AG10803 (cell line): Measurements from ENCODE around the gene FNDC10.
"Not testable (repeated sequence)": the region's sequence is repeated elsewhere in the genome, so short reads cannot be mapped to it uniquely, and the experiment has no call there.

ENCODE experiments used
- DNase-seq: peaks from one replicate; pipeline ENCODE4 v3.0.0; 2010; ENCODE audit warnings: low read depth
- H3K4me3 ChIP-seq: 2 replicates; pipeline ENCODE4 v1.5.1; 2011; ENCODE audit warnings: mild to moderate bottlenecking, low read length, control low read depth
- TF ChIP-seq, protein P1 (sequence below): conservative IDR thresholded peaks from 2 replicates; pipeline ENCODE4 v1.5.1; 2011; ENCODE audit warnings: mild to moderate bottlenecking, low read length, control low read depth, inconsistent platforms

The FNDC10 gene

DNA sequence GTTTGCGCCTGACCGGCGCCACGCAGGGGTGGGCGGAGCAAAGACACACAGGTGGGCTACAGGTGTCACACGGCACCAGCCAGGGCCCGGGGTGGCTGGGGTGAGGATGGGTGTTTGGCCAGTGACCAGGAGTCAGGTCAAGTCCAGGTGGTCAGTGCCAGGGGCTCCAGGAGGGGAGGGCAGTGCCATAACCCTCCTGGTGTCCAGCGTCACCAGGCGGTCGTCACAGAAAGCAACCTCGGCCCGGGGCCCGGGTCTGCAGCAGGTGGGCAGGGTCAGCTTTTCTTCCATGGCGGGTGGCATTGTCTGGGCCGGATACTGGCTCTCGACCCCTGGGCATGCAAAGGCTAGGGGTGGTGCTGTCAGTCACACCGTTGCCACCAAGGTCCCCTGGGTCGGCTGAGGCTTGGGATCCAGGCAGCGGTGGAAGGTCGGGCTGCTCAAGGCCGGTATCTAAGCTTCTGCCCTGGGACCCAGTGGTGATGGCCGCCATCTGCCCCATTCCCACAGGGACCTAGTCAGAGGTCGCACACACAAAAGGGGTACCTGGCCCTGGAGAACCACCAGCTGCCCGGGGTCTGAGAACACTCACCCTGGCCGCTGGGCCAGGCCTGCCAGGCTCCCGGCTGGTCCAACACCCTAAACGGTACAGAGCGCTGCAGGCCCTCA lies 1.8 kb downstream of the FNDC10 start:
- TF ChIP-seq, protein P1, sequence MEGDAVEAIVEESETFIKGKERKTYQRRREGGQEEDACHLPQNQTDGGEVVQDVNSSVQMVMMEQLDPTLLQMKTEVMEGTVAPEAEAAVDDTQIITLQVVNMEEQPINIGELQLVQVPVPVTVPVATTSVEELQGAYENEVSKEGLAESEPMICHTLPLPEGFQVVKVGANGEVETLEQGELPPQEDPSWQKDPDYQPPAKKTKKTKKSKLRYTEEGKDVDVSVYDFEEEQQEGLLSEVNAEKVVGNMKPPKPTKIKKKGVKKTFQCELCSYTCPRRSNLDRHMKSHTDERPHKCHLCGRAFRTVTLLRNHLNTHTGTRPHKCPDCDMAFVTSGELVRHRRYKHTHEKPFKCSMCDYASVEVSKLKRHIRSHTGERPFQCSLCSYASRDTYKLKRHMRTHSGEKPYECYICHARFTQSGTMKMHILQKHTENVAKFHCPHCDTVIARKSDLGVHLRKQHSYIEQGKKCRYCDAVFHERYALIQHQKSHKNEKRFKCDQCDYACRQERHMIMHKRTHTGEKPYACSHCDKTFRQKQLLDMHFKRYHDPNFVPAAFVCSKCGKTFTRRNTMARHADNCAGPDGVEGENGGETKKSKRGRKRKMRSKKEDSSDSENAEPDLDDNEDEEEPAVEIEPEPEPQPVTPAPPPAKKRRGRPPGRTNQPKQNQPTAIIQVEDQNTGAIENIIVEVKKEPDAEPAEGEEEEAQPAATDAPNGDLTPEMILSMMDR = no peak
- no peak overlapping the region for H3K4me3 ChIP-seq
- no peak for DNase-seq

DNA sequence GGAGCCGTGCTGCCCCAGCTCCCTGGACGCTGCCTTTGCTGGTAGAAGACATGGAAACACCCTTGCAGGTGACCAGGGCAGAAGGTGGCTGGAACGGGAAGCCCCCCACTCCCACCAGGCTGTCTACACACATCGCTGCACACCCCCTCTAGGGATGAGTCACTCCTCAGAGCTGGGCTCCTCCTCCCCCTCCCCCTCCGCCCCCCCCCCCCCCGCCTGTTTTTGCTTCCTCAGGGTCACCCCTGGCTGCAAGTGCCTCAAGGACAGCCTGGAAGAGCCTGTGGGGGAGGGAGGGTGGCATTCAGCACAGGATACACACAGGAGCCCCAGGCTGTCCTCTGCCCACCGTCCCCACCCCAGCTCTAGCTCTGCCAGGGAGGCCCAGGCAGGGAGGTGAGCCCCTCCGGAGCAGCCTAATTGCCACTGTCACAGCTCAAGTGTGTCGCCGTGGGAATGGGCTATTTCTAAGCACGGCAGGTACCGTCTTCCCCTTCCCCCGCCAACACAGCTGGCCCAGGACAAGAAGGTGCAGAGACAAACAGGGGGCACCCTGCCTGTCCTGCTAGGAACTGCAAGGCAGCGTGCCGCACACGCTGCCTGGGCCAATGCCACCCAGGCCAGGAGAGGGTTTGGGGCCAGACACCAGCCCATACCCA lies 2.5 kb downstream of the FNDC10 start:
- DNase-seq = no peak
- TF ChIP-seq, protein P1 = peak; percentile 41
- no peak overlapping the region for H3K4me3 ChIP-seq

DNA sequence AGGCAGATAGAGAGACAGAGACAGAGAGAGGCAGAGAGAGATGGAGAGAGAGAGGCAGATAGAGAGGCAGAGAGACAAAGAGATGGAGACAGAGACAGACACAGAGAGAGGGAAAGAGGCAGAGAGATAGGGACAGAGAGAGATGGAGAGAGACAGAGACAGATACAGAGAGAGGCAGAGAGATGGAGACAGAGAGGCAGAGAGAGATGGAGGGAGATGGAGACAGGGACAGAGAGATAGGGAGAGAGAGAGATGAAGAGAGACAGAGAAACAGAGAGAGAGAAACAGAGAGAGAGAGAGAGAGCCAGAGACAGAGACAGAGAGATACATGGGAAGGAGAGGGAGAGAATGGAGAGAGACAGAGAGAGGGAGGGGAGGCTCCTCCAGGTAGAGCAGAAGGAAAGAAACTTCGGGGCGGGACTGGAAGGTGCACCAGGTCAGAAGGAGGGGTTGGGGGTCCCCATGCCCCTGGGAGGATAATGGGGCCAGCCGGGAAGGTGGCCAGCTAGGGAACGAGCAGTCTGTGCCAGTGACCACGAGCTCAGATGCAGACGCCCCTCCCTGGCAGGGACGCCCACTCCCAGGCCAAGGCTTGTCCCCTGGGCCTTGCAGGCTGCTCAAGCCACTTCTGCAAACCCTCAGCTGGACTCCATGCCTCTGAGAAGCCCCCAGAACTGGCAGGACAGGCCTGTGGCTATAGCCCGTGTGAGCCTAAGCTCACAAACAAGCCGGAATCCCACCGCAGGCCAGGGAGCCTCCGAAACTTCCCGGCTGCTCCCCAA lies 3.3 kb downstream of the FNDC10 start:
- TF ChIP-seq, protein P1 = no peak
- DNase-seq = no peak
- no peak overlapping the region for H3K4me3 ChIP-seq

DNA sequence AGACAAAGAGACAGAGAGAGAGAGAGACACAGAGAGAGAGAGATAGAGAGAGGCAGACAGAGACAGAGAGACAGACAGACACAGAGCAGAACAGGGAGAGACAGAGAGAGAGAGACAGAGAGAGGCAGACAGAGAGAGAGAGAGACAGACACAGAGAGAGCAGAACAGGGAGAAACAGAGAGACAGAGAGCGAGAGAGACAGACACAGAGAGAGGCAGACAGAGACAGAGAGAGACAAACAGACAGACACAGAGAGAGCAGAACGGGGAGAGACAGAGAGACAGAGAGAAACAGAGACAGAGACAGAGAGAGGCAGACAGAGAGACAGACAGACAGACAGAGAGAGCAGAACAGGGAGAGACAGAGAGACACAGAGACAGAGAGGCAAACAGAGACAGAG lies 4.6 kb downstream of the FNDC10 start:
- H3K4me3 ChIP-seq, DNase-seq: not testable (repeated sequence)

DNA sequence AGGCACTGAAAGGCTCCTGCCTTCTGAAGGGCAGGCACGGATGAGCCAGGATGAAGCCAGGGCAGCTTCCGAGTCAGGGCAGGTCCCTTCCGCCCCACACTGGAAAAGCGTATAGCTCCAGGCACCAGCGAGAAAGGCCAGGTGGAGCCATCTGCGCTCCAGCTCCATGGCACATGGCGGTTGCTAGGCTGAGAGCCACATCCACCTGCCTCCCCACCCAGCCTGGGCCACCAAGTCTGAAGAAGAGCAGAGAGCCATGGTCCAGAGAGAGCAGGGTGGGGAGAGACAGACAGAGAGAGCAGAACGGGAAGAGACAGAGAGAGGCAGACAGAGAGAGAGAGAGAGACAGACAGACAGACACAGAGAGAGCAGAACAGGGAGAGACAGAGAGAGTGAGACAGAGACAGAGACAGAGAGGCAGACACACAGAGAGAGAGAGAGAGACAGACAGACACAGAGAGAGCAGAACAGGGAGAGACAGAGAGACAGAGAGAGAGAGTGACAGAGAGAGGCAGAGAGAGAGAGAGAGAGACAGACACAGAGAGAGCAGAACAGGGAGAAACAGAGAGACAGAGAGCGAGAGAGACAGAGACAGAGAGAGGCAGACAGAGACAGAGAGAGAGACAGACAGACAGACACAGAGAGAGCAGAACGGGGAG lies 5.2 kb downstream of the FNDC10 start:
- TF ChIP-seq, protein P1 = no peak
- no peak overlapping the region for H3K4me3 ChIP-seq
- no peak for DNase-seq

DNA sequence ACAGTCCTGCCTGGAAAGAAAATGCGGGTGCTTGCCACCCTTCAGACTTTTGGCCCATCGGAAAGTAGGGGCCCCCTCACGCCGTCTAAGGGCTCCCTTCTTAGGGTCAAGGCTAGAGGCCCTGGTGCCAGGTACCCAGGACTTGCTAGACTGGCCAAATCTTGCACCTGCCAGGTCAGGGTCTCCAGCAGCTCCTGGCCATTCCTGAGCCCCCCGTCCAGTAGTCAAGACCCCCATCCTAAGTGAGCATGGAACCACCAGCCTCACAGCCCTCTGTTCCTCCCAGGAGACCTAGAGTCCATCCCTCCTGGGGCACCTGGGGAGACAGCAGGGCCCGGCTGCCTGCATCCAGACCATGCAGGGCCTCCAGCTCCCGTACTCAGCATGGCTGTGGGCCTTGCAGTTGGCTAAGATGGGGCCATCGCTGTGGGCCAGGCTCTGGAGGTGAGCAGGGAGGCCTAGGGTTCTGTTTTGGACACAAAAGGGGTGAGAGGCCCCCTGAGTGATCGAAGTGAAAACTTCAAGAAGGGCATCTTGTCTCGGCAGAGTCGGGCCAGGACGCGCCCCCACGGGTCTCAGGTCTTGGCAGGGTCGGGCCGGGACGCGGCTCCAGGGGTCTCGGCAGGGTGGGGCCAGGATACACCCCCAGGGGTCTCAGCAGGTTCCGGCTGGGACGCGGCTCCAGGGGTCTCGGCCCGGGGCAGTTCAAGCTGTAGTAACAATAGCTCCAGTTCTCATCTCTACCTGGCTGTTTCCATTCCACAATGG lies 5.9 kb downstream of the FNDC10 start:
- no peak overlapping the region for H3K4me3 ChIP-seq
- no peak for DNase-seq
- TF ChIP-seq, protein P1 = no peak

DNA sequence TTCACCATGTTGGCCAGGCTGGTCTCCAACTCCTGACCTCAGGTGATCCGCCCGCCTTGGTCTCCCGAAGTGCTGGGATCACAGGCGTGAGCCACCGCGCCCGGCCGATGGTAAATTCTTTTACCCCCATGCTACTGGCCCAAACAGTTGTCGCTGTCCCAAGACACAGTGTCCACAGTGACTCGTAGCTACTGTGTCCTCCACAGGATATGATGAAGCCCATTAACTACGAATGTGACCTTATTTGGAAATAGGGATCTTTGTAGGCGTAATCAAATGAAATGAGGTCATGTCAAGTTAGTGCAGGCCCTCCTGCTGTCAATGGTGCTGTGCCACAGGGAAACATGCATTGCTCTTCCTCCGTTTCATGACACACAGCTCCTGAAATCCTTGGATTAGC lies 8.5 kb downstream of the FNDC10 start:
- no peak overlapping the region for H3K4me3 ChIP-seq
- TF ChIP-seq, protein P1 = no peak
- no peak for DNase-seq
